Peyer's patch (tissue), 4 donors: ENCODE results near the gene CABCOCO1. TPM values are rescaled to one million over a fixed set of nuclear protein-coding genes. Genes with fewer than 3 reads are reported as not detected.

Experiments used
- DNase-seq, 3 donors: peaks; one replicate each; pipeline ENCODE4 v3.0.0-alpha.2; 2017 to 2019
- H3K27ac ChIP-seq, 4 donors: fragments of 200-600 bp; sonication (generic); one replicate each; pipeline ENCODE4 v1.5.1; 2016 to 2019
- H3K27me3 ChIP-seq, 2 donors: fragments of 200-600 bp; sonication (generic); one replicate each; pipeline ENCODE4 v1.5.1; 2019
- H3K36me3 ChIP-seq, 3 donors: fragments of 200-600 bp; sonication (generic); one replicate each; pipeline ENCODE4 v1.5.1; 2016 to 2019
- H3K4me1 ChIP-seq, 4 donors: fragments of 200-600 bp; sonication (generic); one replicate each; pipeline ENCODE4 v1.5.1; 2016 to 2019
- H3K4me3 ChIP-seq, 4 donors: fragments of 200-600 bp; sonication (generic); 1 replicate in 3 of 4; 2 replicates in 1 of 4; pipeline ENCODE4 v1.5.1; 2016 to 2019; ENCODE audit warnings: mild to moderate bottlenecking in 1 of 4
- H3K9me3 ChIP-seq, 4 donors: fragments of 200-600 bp; sonication (generic); one replicate each; pipeline ENCODE4 v1.5.1; 2016 to 2019; ENCODE audit warnings: mild to moderate bottlenecking in 1 of 4
- POLR2A ChIP-seq, 2 donors: fragments of 450-650 bp; IDR thresholded peaks; one replicate each; pipeline ENCODE4 v1.5.1; 2017; ENCODE audit warnings: antibody characterized with exemption in 2 of 2, mild to moderate bottlenecking in 2 of 2, moderate library complexity in 2 of 2
- total RNA-seq, 4 donors: library from RNA; depleted of rRNA; stranded (reverse); fragments of >200 nt; gene quantifications; one replicate each; pipeline ENCODE4 v1.1.0, GENCODE V29; 2016
- TF ChIP-seq, protein P1 (sequence below), 6 experiments: fragments of 450-650 bp in 4 of 6; fragments of 200-600 bp in 2 of 6; sonication (generic) in 1 of 6; IDR thresholded peaks; one replicate each; pipeline ENCODE4 v1.5.1; 2017 to 2019; ENCODE audit warnings: antibody characterized with exemption in 6 of 6, mild to moderate bottlenecking in 3 of 6, moderate library complexity in 1 of 6

The CABCOCO1 gene
- total RNA-seq, 4 donors from 2014 or later, result not detected

DNA sequence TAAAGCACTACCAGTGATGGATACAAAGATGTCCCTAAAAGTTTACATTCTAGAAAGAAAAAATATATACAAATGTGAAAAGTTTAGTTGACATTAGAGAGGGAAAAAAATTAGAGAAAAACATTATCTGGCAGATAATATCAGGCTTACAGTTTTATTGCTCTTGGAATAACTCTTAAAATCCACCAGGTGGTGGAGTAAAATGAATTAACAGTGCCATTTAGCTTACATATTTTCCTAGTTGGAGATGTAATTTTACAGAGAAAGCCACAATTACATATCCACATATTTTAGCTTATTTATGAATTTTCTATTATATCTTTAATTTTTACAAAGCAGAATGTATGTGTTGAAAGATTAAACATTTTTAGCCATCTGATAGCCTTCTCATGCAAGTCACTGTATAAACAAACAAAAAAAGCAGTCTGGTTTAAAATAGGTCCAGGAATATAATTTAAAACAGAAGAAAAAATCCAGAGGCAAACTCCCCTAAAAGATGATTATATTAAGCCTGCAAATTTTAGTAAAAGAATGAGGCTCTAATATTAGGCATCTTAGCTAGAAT, 6.5 kb downstream of the CABCOCO1 start:
- no peaks in the 10 kb centered on the region for H3K4me1 ChIP-seq
- DNase-seq, result no peak
- no peaks in the 10 kb centered on the region for H3K27me3 ChIP-seq
- no peak overlapping the region for H3K27ac ChIP-seq
- H3K4me3 ChIP-seq, result no peak overlapping the region
- no peaks in the 10 kb centered on the region for H3K9me3 ChIP-seq
- H3K36me3 ChIP-seq, result no peaks in the 10 kb centered on the region
- TF ChIP-seq, protein P1, sequence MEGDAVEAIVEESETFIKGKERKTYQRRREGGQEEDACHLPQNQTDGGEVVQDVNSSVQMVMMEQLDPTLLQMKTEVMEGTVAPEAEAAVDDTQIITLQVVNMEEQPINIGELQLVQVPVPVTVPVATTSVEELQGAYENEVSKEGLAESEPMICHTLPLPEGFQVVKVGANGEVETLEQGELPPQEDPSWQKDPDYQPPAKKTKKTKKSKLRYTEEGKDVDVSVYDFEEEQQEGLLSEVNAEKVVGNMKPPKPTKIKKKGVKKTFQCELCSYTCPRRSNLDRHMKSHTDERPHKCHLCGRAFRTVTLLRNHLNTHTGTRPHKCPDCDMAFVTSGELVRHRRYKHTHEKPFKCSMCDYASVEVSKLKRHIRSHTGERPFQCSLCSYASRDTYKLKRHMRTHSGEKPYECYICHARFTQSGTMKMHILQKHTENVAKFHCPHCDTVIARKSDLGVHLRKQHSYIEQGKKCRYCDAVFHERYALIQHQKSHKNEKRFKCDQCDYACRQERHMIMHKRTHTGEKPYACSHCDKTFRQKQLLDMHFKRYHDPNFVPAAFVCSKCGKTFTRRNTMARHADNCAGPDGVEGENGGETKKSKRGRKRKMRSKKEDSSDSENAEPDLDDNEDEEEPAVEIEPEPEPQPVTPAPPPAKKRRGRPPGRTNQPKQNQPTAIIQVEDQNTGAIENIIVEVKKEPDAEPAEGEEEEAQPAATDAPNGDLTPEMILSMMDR (IDR thresholded peaks at IDR 0.05), result no peak
- TF ChIP-seq POLR2A (IDR thresholded peaks at IDR 0.05), result no peak

DNA sequence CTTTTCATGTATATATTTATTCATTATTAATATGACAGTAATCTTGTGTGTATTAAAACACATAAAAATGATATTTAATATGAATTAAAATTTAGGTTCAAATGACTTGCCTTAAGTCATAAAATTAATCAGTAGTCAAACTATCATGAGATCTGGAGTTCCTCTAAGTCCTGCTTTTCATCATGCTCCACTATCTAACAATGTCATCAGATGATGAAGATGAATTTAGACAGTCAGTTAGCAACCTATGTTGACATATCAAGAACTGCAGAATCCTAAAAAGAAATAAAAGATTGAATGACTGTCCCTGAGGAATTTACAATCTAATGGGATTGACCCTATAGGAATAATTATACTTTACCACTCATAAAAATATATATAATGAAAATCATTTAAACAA, 7.1 kb downstream of the CABCOCO1 start:
- no peaks in the 10 kb centered on the region for H3K4me1 ChIP-seq
- no peaks in the 10 kb centered on the region for H3K27me3 ChIP-seq
- no peak overlapping the region for H3K27ac ChIP-seq
- no peaks in the 10 kb centered on the region for H3K36me3 ChIP-seq
- DNase-seq, result no peak
- no peak overlapping the region for H3K4me3 ChIP-seq
- H3K9me3 ChIP-seq, result no peaks in the 10 kb centered on the region
- TF ChIP-seq, protein P1 (IDR thresholded peaks at IDR 0.05), result no peak
- no peak for TF ChIP-seq POLR2A (IDR thresholded peaks at IDR 0.05)

- no peak for DNase-seq
- no peaks in the 10 kb centered on the region for H3K4me1 ChIP-seq
- no peak for TF ChIP-seq POLR2A (IDR thresholded peaks at IDR 0.05)
- TF ChIP-seq, protein P1 (IDR thresholded peaks at IDR 0.05), result no peak
- no peaks in the 10 kb centered on the region for H3K9me3 ChIP-seq
- no peaks in the 10 kb centered on the region for H3K36me3 ChIP-seq
- H3K27ac ChIP-seq, result no peak overlapping the region
- H3K27me3 ChIP-seq, result no peaks in the 10 kb centered on the region
- no peak overlapping the region for H3K4me3 ChIP-seq
These were observed 10.6 kb downstream of the CABCOCO1 start for GRCh38 chr10:61673360-61673759.

GRCh38 chr10:61682323-61682722, 19.6 kb downstream of the CABCOCO1 start:
- Histone ChIP-seq H3K36me3 (no peaks in the 10 kb centered on the region), H3K27ac (no peak overlapping the region), H3K4me3 (no peak overlapping the region), H3K27me3 (no peaks in the 10 kb centered on the region), H3K9me3 (no peaks in the 10 kb centered on the region), H3K4me1 (no peaks in the 10 kb centered on the region)
- no peak for DNase-seq
- no peak for TF ChIP-seq POLR2A (IDR thresholded peaks at IDR 0.05)
- TF ChIP-seq, protein P1 (IDR thresholded peaks at IDR 0.05), result no peak

DNA sequence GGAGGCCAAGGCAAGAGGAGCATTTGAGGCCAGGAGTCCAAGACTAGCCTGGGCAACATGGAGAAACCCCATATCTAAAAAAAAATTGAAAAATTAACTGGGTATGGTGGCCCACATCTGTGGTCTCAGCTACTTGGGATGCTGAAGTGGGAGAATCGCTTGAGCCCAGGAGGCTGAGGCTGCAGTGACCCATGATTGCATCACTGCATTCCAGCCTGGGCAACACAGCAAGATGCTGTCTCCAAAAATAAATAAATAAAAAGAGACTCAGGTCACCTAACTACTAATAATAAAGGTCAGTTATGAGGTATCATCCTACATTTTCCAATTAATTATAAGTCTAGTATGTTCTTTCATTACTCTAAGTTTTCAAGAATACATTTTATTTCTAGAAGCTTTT, 20.6 kb downstream of the CABCOCO1 start:
- Histone ChIP-seq H3K36me3 (no peaks in the 10 kb centered on the region), H3K27ac (no peak overlapping the region), H3K4me3 (no peak overlapping the region), H3K27me3 (no peaks in the 10 kb centered on the region), H3K4me1 (no peaks in the 10 kb centered on the region), H3K9me3 (no peaks in the 10 kb centered on the region)
- no peak for DNase-seq
- TF ChIP-seq POLR2A (IDR thresholded peaks at IDR 0.05), result no peak
- TF ChIP-seq, protein P1 (IDR thresholded peaks at IDR 0.05), result no peak
